Embryonic facial prominence (tissue), 1 donor: Measurements from ENCODE around the gene CELF5.
"Not testable (repeated sequence)": the region's sequence is repeated elsewhere in the genome, so short reads cannot be mapped to it uniquely, and the experiment has no call there.

Source experiments
- DNase-seq: peaks from one replicate; pipeline ENCODE4 v3.0.0-alpha.2; 2016; ENCODE audit errors: extremely low spot score

The CELF5 gene

GRCh38 chr19:3274245-3274941 lies 49.9 kb downstream of the CELF5 start:
- DNase-seq: no peak

DNA sequence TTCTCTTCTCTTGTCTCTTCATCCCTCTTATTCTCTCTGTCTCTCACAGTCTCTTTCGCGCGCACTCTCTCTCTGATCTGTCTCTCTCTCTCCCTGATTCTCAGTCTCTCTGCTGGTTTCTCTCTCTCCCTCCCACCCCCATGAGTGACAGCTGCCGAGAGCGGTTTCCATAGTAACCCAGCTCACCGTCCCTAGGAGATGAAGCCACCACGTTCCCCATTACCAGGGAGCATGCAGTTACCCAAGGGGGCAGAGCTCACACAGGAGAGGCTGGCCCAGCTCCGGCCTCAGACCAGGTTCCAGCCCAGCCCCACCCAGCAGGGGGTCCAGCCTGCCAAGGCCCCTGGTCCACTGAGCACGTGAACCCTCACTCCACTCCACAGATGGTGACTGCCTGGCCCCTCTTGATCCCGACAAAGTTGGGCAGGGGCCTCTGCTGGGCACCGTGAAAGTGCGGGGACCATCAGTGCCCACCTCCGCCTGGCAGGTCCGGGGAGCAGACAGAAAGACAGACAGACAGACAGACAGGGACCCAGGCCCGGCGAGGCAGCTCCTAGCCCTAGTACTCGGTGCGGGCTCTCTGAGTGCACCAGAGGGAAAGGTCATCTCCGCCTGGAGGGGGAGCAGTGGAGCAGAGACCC lies 50.6 kb downstream of the CELF5 start:
- DNase-seq: no peak

- no peak for DNase-seq
Observed at GRCh38 chr19:3275583-3276340, 51.3 kb downstream of the CELF5 start.

- no peak for DNase-seq
Observed at GRCh38 chr19:3276341-3276799, 51.9 kb downstream of the CELF5 start.

DNA sequence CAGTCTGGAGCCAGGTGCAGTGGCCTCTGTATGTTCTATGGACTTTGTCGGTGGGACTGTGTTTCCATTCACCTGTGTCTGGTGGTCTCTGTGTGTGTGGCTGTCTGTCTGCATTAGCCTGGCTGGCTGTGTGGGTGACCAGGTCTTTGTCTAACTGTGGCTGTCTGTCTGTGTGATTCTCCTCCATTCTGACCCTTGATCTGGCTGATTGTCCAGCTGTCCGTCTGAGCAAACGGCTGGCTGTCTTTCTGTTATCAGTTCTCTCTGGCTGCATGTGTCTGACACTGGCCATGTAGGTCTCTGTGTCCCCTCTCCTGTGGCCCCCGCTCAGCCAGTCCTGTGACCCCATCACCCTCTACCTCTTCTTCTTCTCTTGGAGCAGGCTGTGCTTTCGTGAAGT lies 53.2 kb downstream of the CELF5 start:
- DNase-seq: no peak

GRCh38 chr19:3278294-3278693 lies 53.8 kb downstream of the CELF5 start:
- DNase-seq: no peak

DNA sequence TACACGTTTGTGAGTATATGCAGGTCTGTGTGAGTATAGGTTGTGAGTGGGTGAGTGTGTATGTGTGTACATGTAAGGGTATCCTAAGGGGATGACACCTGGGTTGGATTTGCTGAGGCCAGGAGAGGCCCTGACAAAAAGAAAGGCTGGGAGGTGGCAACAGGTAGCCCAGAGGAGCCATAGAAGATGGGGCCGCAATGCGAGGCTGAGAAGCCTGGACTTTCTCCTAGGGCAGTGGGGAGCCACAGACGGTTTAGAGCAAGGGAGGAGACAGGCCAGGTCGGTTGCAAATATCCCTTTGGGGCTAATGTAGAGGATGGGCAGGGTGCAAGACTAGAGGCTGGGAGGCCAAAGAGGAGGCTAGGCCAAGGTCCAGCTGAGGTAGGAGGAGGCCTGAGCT lies 54.3 kb downstream of the CELF5 start:
- DNase-seq: no peak

- DNase-seq: no peak
Observed at GRCh38 chr19:3279306-3279705, 54.8 kb downstream of the CELF5 start.

DNA sequence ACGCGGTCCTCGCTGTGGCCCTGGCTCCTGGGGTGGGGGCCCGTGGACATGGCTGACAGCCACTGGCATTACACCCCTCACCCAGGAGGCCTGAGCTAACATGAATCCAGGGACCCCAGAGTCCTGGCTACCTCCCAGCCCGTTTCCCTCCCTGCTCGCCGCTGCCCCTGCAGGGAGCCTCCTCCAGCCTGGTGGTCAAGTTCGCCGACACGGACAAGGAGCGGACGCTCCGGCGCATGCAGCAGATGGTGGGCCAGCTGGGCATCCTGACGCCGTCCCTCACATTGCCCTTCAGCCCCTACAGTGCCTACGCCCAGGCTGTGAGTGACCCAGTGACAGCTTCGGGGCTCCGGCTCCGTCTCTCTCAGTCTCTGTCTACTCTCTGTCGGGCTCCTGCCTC lies 56.6 kb downstream of the CELF5 start:
- no peak for DNase-seq

GRCh38 chr19:3282155-3282554 lies 57.7 kb downstream of the CELF5 start:
- DNase-seq: no peak

- DNase-seq: no peak
Observed at GRCh38 chr19:3282564-3282963, 58.1 kb downstream of the CELF5 start.

- DNase-seq: no peak
Observed at GRCh38 chr19:3283246-3283751, 58.8 kb downstream of the CELF5 start.

- DNase-seq: no peak
Observed at GRCh38 chr19:3283886-3284657, 59.6 kb downstream of the CELF5 start.

DNA sequence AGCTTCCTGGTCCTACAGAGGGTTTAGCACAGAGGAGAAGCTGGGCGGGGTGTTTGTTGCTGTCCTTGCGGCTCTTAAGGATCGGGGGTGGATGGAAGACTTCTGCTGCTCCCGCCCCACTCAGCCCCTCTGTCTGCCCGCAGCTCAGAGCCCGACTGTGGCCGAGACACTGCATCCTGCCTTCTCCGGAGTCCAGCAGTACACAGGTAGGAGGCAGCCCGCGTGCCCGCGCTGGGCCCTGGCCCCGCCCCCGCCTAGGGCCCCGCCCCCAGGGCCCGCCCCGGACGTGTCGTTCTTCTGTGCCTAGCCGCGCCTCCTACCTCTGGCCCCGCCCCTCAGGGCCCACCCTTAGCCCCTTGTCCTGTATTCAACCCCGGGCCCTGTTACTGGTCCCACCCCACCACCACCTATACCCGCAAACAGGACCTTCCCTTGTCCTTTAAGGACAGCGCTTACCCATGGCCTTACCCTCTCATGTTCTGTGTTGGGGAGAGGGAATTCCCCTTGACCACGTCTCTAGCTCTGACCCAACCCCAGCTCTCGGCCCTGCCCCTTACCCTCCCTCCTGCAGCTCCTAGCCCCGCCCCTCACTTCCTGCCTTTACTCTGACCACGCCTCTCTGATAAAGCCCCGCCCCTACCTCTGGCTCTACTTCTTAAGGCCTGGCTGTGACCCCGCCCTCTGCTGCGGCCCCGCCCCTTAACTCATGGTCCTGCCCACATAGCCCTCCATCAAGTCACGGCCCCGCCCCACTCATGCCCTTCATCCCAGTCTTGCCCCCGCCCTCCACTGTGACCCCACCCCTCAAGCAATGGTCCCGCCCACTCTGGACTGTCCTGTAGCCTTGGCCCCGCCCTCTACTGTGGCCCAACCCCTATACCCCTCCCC lies 60.5 kb downstream of the CELF5 start:
- DNase-seq: no peak

- DNase-seq: no peak
Observed at GRCh38 chr19:3285647-3286176, 61.3 kb downstream of the CELF5 start.

GRCh38 chr19:3287814-3288213 lies 63.4 kb downstream of the CELF5 start:
- DNase-seq: no peak

DNA sequence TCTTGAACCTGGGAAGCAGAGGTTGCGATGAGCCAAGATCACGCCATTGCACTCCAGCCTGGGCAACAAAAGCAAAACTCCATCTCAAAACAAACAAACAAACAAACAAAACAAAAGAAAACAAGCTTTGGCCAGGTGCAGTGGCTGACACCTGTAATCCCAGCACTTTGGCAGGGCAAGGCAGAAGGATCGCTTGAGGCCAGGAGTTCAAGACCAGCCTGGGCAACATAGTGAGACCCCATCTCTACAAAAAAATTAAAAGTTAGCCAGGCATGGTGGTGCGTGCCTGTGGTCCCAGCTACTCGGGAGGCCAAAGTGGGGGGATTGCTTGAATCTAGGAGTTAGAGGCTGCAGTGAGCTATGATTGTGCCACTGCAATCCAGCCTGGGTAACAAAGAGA lies 64.0 kb downstream of the CELF5 start:
- not testable (repeated sequence) for DNase-seq

DNA sequence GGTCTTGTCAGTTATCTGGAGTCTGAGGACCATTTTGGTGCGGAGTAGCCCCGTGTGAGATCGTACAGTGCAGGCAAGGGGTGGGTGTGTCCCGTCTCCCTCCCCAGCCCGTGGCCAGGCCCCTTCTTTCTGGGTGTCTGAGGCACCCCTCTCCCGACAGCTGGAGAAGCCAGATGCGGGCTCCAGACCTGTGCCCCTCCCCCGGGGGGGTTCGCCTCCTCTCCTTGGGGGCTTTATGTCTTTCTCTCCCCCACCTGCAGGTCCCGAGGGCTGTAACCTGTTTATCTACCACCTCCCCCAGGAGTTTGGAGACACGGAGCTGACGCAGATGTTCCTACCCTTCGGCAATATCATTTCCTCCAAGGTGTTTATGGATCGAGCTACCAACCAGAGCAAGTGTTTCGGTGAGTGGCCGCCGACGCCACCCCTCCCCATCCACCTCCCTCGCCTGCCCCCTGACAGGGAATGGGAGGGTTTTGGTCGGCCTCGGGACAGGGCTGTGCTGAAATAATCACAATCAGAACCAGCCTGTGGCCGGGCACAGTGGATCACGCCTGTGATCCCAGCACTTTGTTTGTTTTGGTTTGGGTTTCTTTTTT lies 65.6 kb downstream of the CELF5 start:
- no peak for DNase-seq

DNA sequence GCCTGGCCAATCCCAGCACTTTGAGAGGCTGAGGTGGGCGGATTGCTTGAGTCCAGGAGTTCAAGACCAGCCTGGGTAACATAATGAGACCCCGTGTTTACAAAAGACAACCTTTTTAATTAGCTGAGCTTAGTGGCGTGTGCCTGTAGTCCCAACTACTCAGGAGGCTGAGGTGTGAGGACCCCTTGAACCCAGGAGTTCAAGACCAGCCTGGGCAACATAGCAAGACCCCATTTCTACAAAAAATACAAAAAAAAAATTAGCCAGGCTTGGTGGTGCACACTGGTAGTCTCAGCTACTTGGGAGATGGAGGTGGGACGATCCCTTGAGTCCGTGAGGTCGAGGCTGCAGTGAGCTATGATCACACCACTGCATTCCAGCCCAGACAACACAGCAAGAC lies 66.4 kb downstream of the CELF5 start:
- DNase-seq: not testable (repeated sequence)

DNA sequence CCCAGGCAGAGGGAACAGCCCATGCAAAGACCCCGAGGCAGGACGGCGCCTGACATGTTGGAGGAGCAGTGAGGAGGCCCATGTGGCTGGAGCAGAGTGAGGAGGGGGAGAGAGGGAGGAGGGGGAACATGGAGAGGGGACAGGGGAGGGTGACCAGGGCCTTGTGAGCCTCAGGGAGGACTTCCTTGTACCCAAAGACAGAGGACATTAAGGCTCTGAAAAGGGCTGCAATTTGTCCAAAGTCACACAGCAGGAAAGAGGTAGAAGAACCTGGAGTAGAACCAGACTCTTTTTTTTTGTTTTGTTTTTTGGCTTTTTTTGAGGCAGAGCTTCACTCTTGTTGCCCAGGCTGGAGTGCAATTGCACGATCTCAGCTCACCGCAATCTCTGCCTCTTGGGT lies 67.2 kb downstream of the CELF5 start:
- DNase-seq: no peak
